ENCODE measurements around the gene ALDH3A2.
A peak's percentile ranks its signal among the peaks of the same experiment; 100 is the strongest.

The ALDH3A2 gene

DNA sequence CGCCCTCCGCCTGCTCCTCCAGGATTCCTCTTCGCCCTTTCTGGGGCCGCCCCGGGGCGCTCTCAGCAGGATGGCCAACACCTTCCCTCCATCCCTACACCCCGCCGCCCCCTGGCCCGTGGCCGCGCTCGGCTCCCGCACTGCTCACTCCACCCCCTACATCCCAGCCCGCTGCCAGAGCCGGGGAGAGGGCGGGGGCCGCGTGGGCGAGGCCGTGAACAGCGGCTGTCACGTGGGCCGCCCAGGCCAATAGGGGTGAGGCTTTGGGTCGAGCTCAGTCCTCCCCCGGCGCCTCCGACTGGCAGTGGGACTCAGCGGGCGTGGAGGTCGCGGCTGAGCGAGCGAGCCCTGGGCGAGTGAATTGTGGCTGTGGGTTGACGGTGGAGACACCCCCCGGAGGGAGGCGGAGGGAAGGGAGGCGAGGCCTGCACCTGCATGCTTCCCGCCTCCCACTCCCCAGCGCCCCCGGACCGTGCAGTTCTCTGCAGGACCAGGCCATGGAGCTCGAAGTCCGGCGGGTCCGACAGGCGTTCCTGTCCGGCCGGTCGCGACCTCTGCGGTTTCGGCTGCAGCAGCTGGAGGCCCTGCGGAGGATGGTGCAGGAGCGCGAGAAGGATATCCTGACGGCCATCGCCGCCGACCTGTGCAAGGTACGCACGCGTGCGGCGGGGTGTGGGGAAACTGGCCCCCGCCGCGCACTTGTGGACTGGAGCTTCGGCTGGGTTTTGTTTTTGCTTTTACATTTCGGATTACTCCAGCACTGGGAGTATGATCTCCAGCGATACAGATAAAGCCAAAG, at the start of gene ALDH3A2:
TSS of gene ALDH3A2 (plus strand) at position 277 of the 799 bp plus-strand sequence. CDS start at position 498, 221 bp downstream.
- in situ Hi-C loops (cut with HindIII; ENCODE audit: low sequenced_read_pairs) = no loop called here
- peak within 1 kb of the TSS; percentile 79 for H3K4me3 ChIP-seq (ENCODE audit: low read depth, low read length)
- TF ChIP-seq, protein P1, sequence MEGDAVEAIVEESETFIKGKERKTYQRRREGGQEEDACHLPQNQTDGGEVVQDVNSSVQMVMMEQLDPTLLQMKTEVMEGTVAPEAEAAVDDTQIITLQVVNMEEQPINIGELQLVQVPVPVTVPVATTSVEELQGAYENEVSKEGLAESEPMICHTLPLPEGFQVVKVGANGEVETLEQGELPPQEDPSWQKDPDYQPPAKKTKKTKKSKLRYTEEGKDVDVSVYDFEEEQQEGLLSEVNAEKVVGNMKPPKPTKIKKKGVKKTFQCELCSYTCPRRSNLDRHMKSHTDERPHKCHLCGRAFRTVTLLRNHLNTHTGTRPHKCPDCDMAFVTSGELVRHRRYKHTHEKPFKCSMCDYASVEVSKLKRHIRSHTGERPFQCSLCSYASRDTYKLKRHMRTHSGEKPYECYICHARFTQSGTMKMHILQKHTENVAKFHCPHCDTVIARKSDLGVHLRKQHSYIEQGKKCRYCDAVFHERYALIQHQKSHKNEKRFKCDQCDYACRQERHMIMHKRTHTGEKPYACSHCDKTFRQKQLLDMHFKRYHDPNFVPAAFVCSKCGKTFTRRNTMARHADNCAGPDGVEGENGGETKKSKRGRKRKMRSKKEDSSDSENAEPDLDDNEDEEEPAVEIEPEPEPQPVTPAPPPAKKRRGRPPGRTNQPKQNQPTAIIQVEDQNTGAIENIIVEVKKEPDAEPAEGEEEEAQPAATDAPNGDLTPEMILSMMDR (IDR thresholded peaks at IDR 0.05; ENCODE audit: low read depth, low read length) = peak; percentile 32
- DNase-seq (ENCODE audit: low read depth, low spot score) = peak; percentile 94

GRCh38 chr17:19610311-19610710, 38.2 kb upstream of the ALDH3A2 start:
- TF ChIP-seq, protein P1 (IDR thresholded peaks at IDR 0.05; ENCODE audit: low read depth, low read length) = no peak
- in situ Hi-C loops (cut with HindIII; ENCODE audit: low sequenced_read_pairs) = no loop called here

GRCh38 chr17:19610879-19611278, 37.7 kb upstream of the ALDH3A2 start:
- no peak for DNase-seq (ENCODE audit: low read depth, low spot score)
- TF ChIP-seq, protein P1 (IDR thresholded peaks at IDR 0.05; ENCODE audit: low read depth, low read length) = no peak

More at GRCh38 chr17:19610311-19610710, 38.2 kb upstream of the ALDH3A2 start:
- no peak for DNase-seq (ENCODE audit: low read depth, low spot score)
- no peak overlapping the region for H3K4me3 ChIP-seq (ENCODE audit: low read depth, low read length)

DNA sequence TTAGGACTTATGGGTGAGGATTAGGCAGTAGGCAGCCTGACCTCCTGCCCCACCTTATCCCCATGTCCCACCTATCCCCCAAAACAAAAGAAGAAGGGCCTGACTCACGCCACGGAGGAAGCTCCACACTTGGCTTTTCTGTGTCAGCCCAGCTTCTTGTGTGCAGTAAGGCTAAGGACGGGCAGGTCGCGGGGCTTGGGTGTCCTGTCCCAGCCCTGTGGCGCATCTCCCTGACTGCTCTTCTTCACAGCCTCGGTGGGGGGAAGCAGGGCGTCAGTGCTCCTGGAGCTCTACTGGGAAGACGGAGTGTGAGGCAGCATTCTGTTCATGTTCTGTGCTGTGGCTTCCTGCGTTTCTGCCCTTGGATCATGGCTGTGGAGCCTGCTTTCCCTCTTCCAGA, 34.6 kb upstream of the ALDH3A2 start:
- TF ChIP-seq, protein P1 (IDR thresholded peaks at IDR 0.05; ENCODE audit: low read depth, low read length) = no peak
- no peak overlapping the region for H3K4me3 ChIP-seq (ENCODE audit: low read depth, low read length)
- in situ Hi-C loops (cut with HindIII; ENCODE audit: low sequenced_read_pairs) = no loop called here
- DNase-seq (ENCODE audit: low read depth, low spot score) = no peak

More at GRCh38 chr17:19610879-19611278, 37.7 kb upstream of the ALDH3A2 start:
- H3K4me3 ChIP-seq (ENCODE audit: low read depth, low read length) = no peak overlapping the region
- in situ Hi-C loops (cut with HindIII; ENCODE audit: low sequenced_read_pairs) = no loop called here

DNA sequence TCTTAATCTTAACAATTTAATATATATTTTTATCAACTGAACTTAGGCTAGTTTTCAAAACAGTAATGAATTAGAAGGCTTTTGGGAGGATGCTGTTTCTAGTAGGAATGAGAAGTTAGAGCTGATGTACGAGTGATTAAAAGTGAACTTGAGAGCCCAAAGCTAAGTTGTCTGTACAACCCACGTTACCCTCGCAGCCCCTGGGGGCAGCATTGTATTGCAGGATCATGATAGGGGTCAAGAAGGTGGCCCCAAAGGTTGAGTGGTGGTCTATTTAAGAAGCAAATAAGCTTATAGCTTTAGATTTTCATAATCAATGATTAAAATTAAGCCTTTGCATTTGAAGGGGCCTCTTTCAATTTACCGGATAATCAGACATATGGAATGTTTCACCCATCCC, 33.7 kb upstream of the ALDH3A2 start:
- H3K4me3 ChIP-seq (ENCODE audit: low read depth, low read length) = no peak overlapping the region
- DNase-seq (ENCODE audit: low read depth, low spot score) = no peak
- in situ Hi-C loops (cut with HindIII; ENCODE audit: low sequenced_read_pairs) = no loop called here
- TF ChIP-seq, protein P1 (IDR thresholded peaks at IDR 0.05; ENCODE audit: low read depth, low read length) = no peak

DNA sequence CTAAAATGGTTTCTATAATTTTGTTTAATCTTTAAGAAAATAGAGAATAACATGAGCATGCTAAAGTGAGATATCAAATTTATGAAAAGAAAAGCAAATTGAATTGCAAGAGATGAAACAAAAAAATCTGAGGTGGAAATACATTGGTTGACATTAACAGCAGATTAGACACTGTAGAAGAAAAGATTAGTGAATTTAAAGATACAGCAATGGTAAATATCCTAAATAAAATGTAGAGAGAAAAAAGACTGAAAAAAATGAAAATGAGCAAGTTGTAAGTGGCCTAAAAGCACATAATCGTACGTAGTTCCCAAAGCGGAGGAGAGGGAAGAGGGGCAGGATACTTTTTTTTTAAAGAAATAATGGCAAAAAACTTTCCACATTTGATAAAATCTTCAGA, 30.5 kb upstream of the ALDH3A2 start:
- in situ Hi-C loops (cut with HindIII; ENCODE audit: low sequenced_read_pairs) = no loop called here
- H3K4me3 ChIP-seq (ENCODE audit: low read depth, low read length) = no peak overlapping the region
- TF ChIP-seq, protein P1 (IDR thresholded peaks at IDR 0.05; ENCODE audit: low read depth, low read length) = no peak
- DNase-seq (ENCODE audit: low read depth, low spot score) = no peak

All from astrocyte of the spinal cord (primary cell).